PC-3 (cell line): ENCODE results near the gene STAB2. TPM values are rescaled to one million over a fixed set of nuclear protein-coding genes. Genes with fewer than 3 reads are reported as not detected.

Source experiments
- ATAC-seq: fragments of 200-7000 bp; cut with Tn5 transposase; 2 replicates; pipeline ENCODE4 v1.9.1; 2020; ENCODE audit warnings: mild to moderate bottlenecking, moderate library complexity
- BruUV-seq: library from RNA; stranded (reverse); fragments of 400-500 nt; replicated peaks from 2 replicates; lab custom pipeline; 2021; lab: Mats Ljungman, UMichigan
- CTCF ChIA-PET: fragments of 300-600 bp; sonication (Branson Sonifier 250); formaldehyde crosslinking; loops from one replicate; lab custom pipeline; 2022; ENCODE audit warnings: antibody characterized with exemption; lab: Charles Lee
- POLR2A ChIA-PET: fragments of 300-600 bp; sonication (Branson Sonifier 250); formaldehyde crosslinking; loops from one replicate; lab custom pipeline; 2022; ENCODE audit warnings: antibody characterized with exemption; ENCODE audit not compliant: unreplicated experiment; lab: Charles Lee
- DNase-seq: peaks from one replicate; pipeline ENCODE4 v3.0.0-alpha.2; 2015
- H2AFZ ChIP-seq: fragments of 300-600 bp; sonication (generic); 2 replicates; pipeline ENCODE4 v1.6.0; 2016; ENCODE audit warnings: antibody characterized with exemption, low read length
- H3F3A ChIP-seq: fragments of 300-600 bp; sonication (generic); one replicate; pipeline ENCODE4 v1.6.0; 2017; ENCODE audit warnings: antibody characterized with exemption, low read length, control low read depth, mild to moderate bottlenecking; ENCODE audit not compliant: unreplicated experiment
- H3K27ac ChIP-seq: fragments of 300-600 bp; sonication (generic); 2 replicates; pipeline ENCODE4 v1.5.1; 2016; ENCODE audit warnings: mild to moderate bottlenecking, low read length
- H3K27me3 ChIP-seq: fragments of 300-600 bp; sonication (generic); 2 replicates; pipeline ENCODE4 v1.6.1; 2016; ENCODE audit warnings: low read length, mixed read lengths
- H3K36me3 ChIP-seq: fragments of 300-600 bp; sonication (generic); 2 replicates; pipeline ENCODE4 v1.6.1; 2016; ENCODE audit warnings: low read depth, mixed run types, low read length, mixed read lengths
- H3K4me1 ChIP-seq: fragments of 300-600 bp; sonication (generic); 2 replicates; pipeline ENCODE4 v1.5.1; 2016; ENCODE audit warnings: low read length; ENCODE audit not compliant: insufficient read depth
- H3K4me2 ChIP-seq: fragments of 300-600 bp; sonication (generic); 2 replicates; pipeline ENCODE4 v1.6.0; 2016; ENCODE audit warnings: low read length
- H3K4me3 ChIP-seq: fragments of 300-600 bp; sonication (generic); 2 replicates; pipeline ENCODE4 v1.5.1; 2016; ENCODE audit warnings: mild to moderate bottlenecking, low read length, mixed read lengths
- H3K79me2 ChIP-seq: fragments of 300-600 bp; sonication (generic); 2 replicates; pipeline ENCODE4 v1.6.1; 2017; ENCODE audit warnings: low read length, mixed read lengths
- H3K9ac ChIP-seq: fragments of 300-600 bp; sonication (generic); 2 replicates; pipeline ENCODE4 v1.6.0; 2016; ENCODE audit warnings: mild to moderate bottlenecking, low read length
- H3K9me2 ChIP-seq: fragments of 300-600 bp; sonication (generic); replicated peaks from 2 replicates; pipeline ENCODE4 v1.6.1; 2016; ENCODE audit warnings: mixed run types, low read length, mixed read lengths
- H3K9me3 ChIP-seq: fragments of 300-600 bp; sonication (generic); 2 replicates; pipeline ENCODE4 v1.6.1; 2016; ENCODE audit warnings: low read length, mixed read lengths
- H4K20me1 ChIP-seq: fragments of 300-600 bp; sonication (generic); 2 replicates; pipeline ENCODE4 v1.6.1; 2016; ENCODE audit warnings: low read length, mixed read lengths
- CTCF ChIP-seq: fragments of 300-600 bp; sonication (generic); conservative IDR thresholded peaks from 2 replicates; pipeline ENCODE4 v1.5.1; 2017; ENCODE audit warnings: antibody characterized with exemption, low read depth, mild to moderate bottlenecking, low read length
- EZH2 ChIP-seq: fragments of 300-600 bp; sonication (generic); IDR thresholded peaks from one replicate; pipeline ENCODE4 v1.6.1; 2017; ENCODE audit warnings: antibody characterized with exemption, mild to moderate bottlenecking, low read length; ENCODE audit not compliant: unreplicated experiment
- EZH2phosphoT487 ChIP-seq: fragments of 300-600 bp; sonication (generic); IDR thresholded peaks from 2 replicates; pipeline ENCODE4 v1.6.1; 2018; ENCODE audit warnings: mild to moderate bottlenecking, antibody characterized with exemption, low read length, borderline replicate concordance
- intact Hi-C: fragments of 100-400 bp; cut with micrococcal nuclease; formaldehyde crosslinking; loops from 2 replicates; pipeline ENCODE4 v1.9.0; 2023
- total RNA-seq: library from RNA; depleted of rRNA; stranded (reverse); fragments of >200 nt; gene quantifications from 2 replicates; pipeline ENCODE4 v1.2.3, GENCODE V29; 2014

The STAB2 gene
- total RNA-seq, 1 experiment from 2014 or later, result not detected

DNA sequence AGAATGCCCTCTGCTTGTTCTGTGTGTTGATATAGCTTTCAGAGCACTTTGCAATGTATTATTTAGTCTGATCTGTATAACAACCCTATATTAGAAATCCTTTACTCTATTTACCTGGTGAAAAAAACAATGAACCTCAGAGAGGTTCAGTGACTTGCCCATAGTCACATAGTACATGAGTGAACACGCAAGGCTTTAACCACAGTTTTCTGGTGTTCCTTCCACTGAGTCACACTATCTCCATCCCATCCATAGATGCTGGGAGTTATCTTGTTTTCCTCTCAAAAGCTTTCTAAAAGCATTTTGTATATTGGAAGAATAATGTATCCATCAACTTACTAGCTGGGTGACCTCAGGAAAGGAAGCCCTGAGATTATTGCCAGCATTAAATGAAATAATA, 149.5 kb downstream of the STAB2 start:
- Histone ChIP-seq H3K9me2 (no peaks in the 10 kb centered on the region), H3K27me3 (peaks cover 24% of the 10 kb centered on the region), H3K9me3 (no peaks in the 10 kb centered on the region), H3K4me2 (no peak overlapping the region), H2AFZ (no peak overlapping the region), H3K9ac (no peak overlapping the region), H3F3A (no peaks in the 10 kb centered on the region), H4K20me1 (no peaks in the 10 kb centered on the region), H3K4me3 (no peak overlapping the region), H3K79me2 (no peaks in the 10 kb centered on the region), H3K4me1 (no peaks in the 10 kb centered on the region), H3K27ac (no peak overlapping the region), H3K36me3 (no peaks in the 10 kb centered on the region)
- ChIA-PET POLR2A (no interaction called here), CTCF (no interaction called here)
- BruUV-seq, result no TSS peak
- no peak for TF ChIP-seq CTCF
- TF ChIP-seq EZH2phosphoT487, result no peak
- TF ChIP-seq EZH2, result no peak
- intact Hi-C loops, result no loop called here
- DNase-seq (no peak), ATAC-seq (no peak)

DNA sequence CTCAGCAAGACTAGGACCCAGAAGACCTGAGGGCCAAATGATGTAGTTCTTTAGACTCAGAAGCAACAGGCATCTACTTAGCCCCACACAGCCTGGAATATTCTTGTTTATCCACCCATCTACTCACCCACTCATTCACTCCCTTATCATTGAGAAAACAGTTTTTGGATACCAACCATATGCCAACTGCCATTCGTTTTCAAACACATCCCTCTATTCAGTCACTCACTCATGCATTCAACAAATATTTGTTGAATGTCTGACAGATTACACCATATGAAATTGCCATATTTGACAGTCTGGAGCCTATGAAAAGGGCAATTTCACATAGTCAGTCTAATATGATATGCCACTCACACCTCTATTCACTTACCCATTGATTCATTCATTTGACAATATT, 150.8 kb downstream of the STAB2 start:
- Histone ChIP-seq H3K27me3 (peaks cover 24% of the 10 kb centered on the region), H3K27ac (no peak overlapping the region), H3K9me2 (no peaks in the 10 kb centered on the region), H3K9me3 (no peaks in the 10 kb centered on the region), H3K4me1 (peaks cover 7% of the 10 kb centered on the region), H3K4me2 (no peak overlapping the region), H3K4me3 (no peak overlapping the region), H4K20me1 (no peaks in the 10 kb centered on the region), H3K9ac (no peak overlapping the region), H3F3A (no peaks in the 10 kb centered on the region), H2AFZ (no peak overlapping the region), H3K36me3 (no peaks in the 10 kb centered on the region), H3K79me2 (no peaks in the 10 kb centered on the region)
- no TSS peak for BruUV-seq
- CTCF ChIA-PET, result no interaction called here
- TF ChIP-seq EZH2phosphoT487, result no peak
- no peak for TF ChIP-seq EZH2
- no peak for TF ChIP-seq CTCF
- POLR2A ChIA-PET, result no interaction called here
- DNase-seq (no peak), ATAC-seq (no peak)
- intact Hi-C loops, result no loop called here

DNA sequence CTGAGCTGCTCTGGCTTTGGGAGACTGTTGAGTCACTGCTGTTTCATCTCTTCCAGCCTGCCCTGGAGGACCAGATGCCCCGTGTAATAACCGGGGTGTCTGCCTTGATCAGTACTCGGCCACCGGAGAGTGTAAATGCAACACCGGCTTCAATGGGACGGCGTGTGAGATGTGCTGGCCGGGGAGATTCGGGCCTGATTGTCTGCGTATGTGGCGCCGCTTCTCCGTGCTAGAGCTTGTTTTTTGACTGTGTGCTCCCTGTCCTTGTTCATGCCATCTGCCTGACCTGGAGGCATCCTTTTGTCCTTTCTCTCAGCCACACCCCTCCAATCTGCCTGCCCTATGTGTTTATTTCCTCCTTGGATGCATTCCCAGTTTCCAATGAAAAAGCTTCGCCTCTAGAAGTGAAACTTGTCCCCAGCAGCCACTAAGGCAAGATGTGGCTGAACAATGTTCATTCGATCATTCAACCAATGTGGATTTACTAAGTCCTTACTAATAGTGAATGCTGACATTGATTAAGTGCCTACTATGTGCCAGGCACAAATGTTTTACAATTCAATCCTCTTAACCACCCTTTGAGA, 155.4 kb downstream of the STAB2 start:
- TF ChIP-seq EZH2phosphoT487, result no peak
- TF ChIP-seq EZH2, result no peak
- TF ChIP-seq CTCF, result no peak
- peak; percentile 72 for ATAC-seq
- no peaks in the 10 kb centered on the region for H4K20me1 ChIP-seq
- H3K27me3 ChIP-seq, result no peaks in the 10 kb centered on the region
- POLR2A ChIA-PET, result no interaction called here
- H3K4me1 ChIP-seq, result peaks cover 9% of the 10 kb centered on the region
- no peaks in the 10 kb centered on the region for H3K9me2 ChIP-seq
- BruUV-seq, result no TSS peak
- H3K4me3 ChIP-seq, result no peak overlapping the region
- peak; percentile 61 for DNase-seq
- no peak overlapping the region for H3K9ac ChIP-seq
- no peaks in the 10 kb centered on the region for H3F3A ChIP-seq
- intact Hi-C loops, result no loop called here
- H2AFZ ChIP-seq, result 0 out of 2 replicates have a peak overlapping the region, but pooled peaks have one; percentile 3
- CTCF ChIA-PET, result no interaction called here
- no peaks in the 10 kb centered on the region for H3K79me2 ChIP-seq
- H3K27ac ChIP-seq, result no peak overlapping the region
- no peaks in the 10 kb centered on the region for H3K36me3 ChIP-seq
- peak overlapping the region; percentile 21; the same call in 1 of the 2 replicates for H3K4me2 ChIP-seq
- H3K9me3 ChIP-seq, result no peaks in the 10 kb centered on the region
